ENCODE results near the gene TTC23L. TPM values are rescaled to one million over a fixed set of nuclear protein-coding genes. Genes with fewer than 3 reads are reported as not detected.

Gene TTC23L
- total RNA-seq, 1 donor from 2014 or later = not detected

- H3K4me1 ChIP-seq = peaks cover 33% of the 10 kb centered on the region
- no peaks in the 10 kb centered on the region for H3K9me3 ChIP-seq (replicated peaks)
- H3K27me3 ChIP-seq (ENCODE audit: low read depth) = no peaks in the 10 kb centered on the region
- peak overlapping the region; percentile 97 for H3K27ac ChIP-seq (replicated peaks)
- no peak for DNase-seq
- H3K36me3 ChIP-seq = peaks cover 20% of the 10 kb centered on the region
- no peak for TF ChIP-seq CTCF (IDR thresholded peaks at IDR 0.05; ENCODE audit: borderline replicate concordance)
- peak overlapping the region; percentile 92 for H3K4me3 ChIP-seq
- intact Hi-C loops (cut with micrococcal nuclease) = no loop called here
Measured at GRCh38 chr5:34930462-34930844, 91.5 kb downstream of the TTC23L start.

- Histone ChIP-seq H3K9me3 (replicated peaks) (no peaks in the 10 kb centered on the region), H3K36me3 (peaks cover 20% of the 10 kb centered on the region), H3K27me3 (ENCODE audit: low read depth) (no peaks in the 10 kb centered on the region), H3K4me3 (peak overlapping the region; percentile 92), H3K27ac (replicated peaks) (peak overlapping the region; percentile 97), H3K4me1 (peaks cover 33% of the 10 kb centered on the region)
- intact Hi-C loops (cut with micrococcal nuclease) = no loop called here
- TF ChIP-seq CTCF (IDR thresholded peaks at IDR 0.05; ENCODE audit: borderline replicate concordance) = no peak
- DNase-seq = no peak
Measured at GRCh38 chr5:34930870-34931269, 91.9 kb downstream of the TTC23L start.

GRCh38 chr5:34932947-34933346, 94.0 kb downstream of the TTC23L start:
- Histone ChIP-seq H3K4me1 (peaks cover 36% of the 10 kb centered on the region), H3K27ac (replicated peaks) (no peak overlapping the region), H3K36me3 (peaks cover 30% of the 10 kb centered on the region), H3K27me3 (ENCODE audit: low read depth) (no peaks in the 10 kb centered on the region), H3K9me3 (replicated peaks) (no peaks in the 10 kb centered on the region), H3K4me3 (no peak overlapping the region)
- no peak for DNase-seq
- no peak for TF ChIP-seq CTCF (IDR thresholded peaks at IDR 0.05; ENCODE audit: borderline replicate concordance)
- intact Hi-C loops (cut with micrococcal nuclease) = no loop called here

DNA sequence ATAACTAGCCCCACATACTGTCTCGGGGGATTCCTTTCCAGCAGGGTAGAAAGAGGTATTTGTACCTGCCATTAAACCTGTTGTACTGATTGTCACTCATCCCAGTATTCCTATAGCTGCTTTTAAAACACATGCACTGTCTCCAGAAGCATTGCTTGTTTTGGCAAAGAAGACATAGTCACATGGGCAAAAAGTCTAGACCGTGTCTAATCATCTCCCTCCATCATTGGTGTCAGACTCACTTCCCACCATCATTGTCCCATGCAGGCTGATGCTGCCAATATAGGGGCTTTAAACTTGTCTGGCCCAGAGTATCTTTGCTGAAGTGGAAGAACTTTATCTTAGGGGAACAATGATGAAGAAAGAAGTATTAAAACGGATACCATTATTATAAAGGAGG, 103.0 kb downstream of the TTC23L start:
- H3K9me3 ChIP-seq (replicated peaks) = no peaks in the 10 kb centered on the region
- intact Hi-C loops (cut with micrococcal nuclease) = no loop called here
- TF ChIP-seq CTCF (IDR thresholded peaks at IDR 0.05; ENCODE audit: borderline replicate concordance) = no peak

DNA sequence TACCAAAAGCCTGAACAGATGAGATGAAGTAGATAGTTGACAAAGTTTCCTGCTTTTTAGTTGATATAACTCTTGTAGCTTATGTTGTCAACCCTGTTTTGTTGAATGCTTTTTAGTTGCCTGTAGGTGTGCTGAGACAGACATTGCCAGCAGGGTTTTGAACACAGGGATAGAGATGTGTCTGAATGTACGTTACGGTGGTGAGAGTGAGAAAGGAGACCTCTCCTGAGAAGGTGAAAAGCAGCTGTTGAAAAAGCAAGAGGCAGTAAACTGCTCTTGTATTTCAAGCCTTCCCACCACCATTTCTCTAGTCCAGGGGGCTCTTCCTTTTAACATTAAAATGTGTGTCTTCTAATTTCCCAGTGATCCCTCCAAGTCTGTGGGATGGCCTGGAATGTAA, 105.1 kb downstream of the TTC23L start:
- no peaks in the 10 kb centered on the region for H3K9me3 ChIP-seq (replicated peaks)
- intact Hi-C loops (cut with micrococcal nuclease) = no loop called here
- H3K4me3 ChIP-seq = peak overlapping the region; percentile 42
- peak overlapping the region; percentile 63 for H3K27ac ChIP-seq (replicated peaks)
- H3K36me3 ChIP-seq = peaks cover 72% of the 10 kb centered on the region
- no peak for TF ChIP-seq CTCF (IDR thresholded peaks at IDR 0.05; ENCODE audit: borderline replicate concordance)
- H3K4me1 ChIP-seq = peaks cover 15% of the 10 kb centered on the region
- no peaks in the 10 kb centered on the region for H3K27me3 ChIP-seq (ENCODE audit: low read depth)
- no peak for DNase-seq

More for the DNA sequence above, 103.0 kb downstream of the TTC23L start:
- peaks cover 87% of the 10 kb centered on the region for H3K36me3 ChIP-seq
- no peak for DNase-seq
- no peak overlapping the region for H3K27ac ChIP-seq (replicated peaks)
- no peak overlapping the region for H3K4me3 ChIP-seq
- no peaks in the 10 kb centered on the region for H3K27me3 ChIP-seq (ENCODE audit: low read depth)
- peaks cover 15% of the 10 kb centered on the region for H3K4me1 ChIP-seq
